ENCODE results near the gene IQSEC1.

- TF ChIP-seq CTCF (IDR thresholded peaks at IDR 0.05), result no peak
- no peak for TF ChIP-seq POLR2A (IDR thresholded peaks at IDR 0.05)
These were observed 155.0 kb downstream of the IQSEC1 start for GRCh38 chr3:12918231-12918630.

Measured in sigmoid colon (tissue), 3 donors.